Prostate gland (tissue), 2 donors: ENCODE data around the gene SMIM41.

Experiments
- POLR2A ChIP-seq: fragments of 450-650 bp; IDR thresholded peaks from one replicate; pipeline ENCODE4 v1.6.1; 2016; ENCODE audit warnings: antibody characterized with exemption, mild to moderate bottlenecking
- TF ChIP-seq, protein P1 (sequence below), 4 experiments: fragments of 200-600 bp in 2 of 4; fragments of 450-650 bp in 2 of 4; sonication (generic) in 2 of 4; IDR thresholded peaks; 1 replicate in 3 of 4; 2 replicates in 1 of 4; pipeline ENCODE4 v1.5.1; 2016 to 2019; ENCODE audit warnings: antibody characterized with exemption in 4 of 4, mild to moderate bottlenecking in 2 of 4, moderate library complexity in 2 of 4

GRCh38 chr12:52060498-52061177 lies 18.9 kb upstream of the SMIM41 start:
- TF ChIP-seq POLR2A = no peak
- TF ChIP-seq, protein P1, sequence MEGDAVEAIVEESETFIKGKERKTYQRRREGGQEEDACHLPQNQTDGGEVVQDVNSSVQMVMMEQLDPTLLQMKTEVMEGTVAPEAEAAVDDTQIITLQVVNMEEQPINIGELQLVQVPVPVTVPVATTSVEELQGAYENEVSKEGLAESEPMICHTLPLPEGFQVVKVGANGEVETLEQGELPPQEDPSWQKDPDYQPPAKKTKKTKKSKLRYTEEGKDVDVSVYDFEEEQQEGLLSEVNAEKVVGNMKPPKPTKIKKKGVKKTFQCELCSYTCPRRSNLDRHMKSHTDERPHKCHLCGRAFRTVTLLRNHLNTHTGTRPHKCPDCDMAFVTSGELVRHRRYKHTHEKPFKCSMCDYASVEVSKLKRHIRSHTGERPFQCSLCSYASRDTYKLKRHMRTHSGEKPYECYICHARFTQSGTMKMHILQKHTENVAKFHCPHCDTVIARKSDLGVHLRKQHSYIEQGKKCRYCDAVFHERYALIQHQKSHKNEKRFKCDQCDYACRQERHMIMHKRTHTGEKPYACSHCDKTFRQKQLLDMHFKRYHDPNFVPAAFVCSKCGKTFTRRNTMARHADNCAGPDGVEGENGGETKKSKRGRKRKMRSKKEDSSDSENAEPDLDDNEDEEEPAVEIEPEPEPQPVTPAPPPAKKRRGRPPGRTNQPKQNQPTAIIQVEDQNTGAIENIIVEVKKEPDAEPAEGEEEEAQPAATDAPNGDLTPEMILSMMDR (IDR thresholded peaks at IDR 0.05) = no peak
